Spleen (tissue), 7 donors: ENCODE results near the gene RFC4.
"Not testable (repeated sequence)": the region's sequence is repeated elsewhere in the genome, so short reads cannot be mapped to it uniquely, and the experiment has no call there.

Experiments
- POLR2A ChIP-seq, 3 donors: fragments of 450-650 bp; IDR thresholded peaks; one replicate each; pipeline ENCODE4 v1.5.1; 2017; ENCODE audit warnings: antibody characterized with exemption in 3 of 3, mild to moderate bottlenecking in 1 of 3
- POLR2AphosphoS5 ChIP-seq, 3 donors: sonication (generic); formaldehyde crosslinking; IDR thresholded peaks; one replicate each; pipeline ENCODE4 v1.5.1; 2017; ENCODE audit warnings: antibody characterized with exemption in 3 of 3
- TF ChIP-seq, protein P1 (sequence below), 11 experiments: fragments of 200-600 bp in 7 of 11; fragments of 450-650 bp in 4 of 11; sonication (generic) in 4 of 11; IDR thresholded peaks in 8 of 11; conservative IDR thresholded peaks in 3 of 11; 1 replicate in 7 of 11; 2 replicates in 4 of 11; pipeline versions ENCODE4 v1.4.0 to v1.8.0; 2016 to 2021; ENCODE audit warnings: antibody characterized with exemption in 11 of 11, inconsistent platforms in 4 of 11, mild to moderate bottlenecking in 1 of 11
- donor health status: DM: no; HTN: no; CAD: no; lungs with moderate emphysema.
- donor health status: DM: no; HTN: no; CAD: no.
- donor health status: DM: no; HTN: no; CAD: no.

DNA sequence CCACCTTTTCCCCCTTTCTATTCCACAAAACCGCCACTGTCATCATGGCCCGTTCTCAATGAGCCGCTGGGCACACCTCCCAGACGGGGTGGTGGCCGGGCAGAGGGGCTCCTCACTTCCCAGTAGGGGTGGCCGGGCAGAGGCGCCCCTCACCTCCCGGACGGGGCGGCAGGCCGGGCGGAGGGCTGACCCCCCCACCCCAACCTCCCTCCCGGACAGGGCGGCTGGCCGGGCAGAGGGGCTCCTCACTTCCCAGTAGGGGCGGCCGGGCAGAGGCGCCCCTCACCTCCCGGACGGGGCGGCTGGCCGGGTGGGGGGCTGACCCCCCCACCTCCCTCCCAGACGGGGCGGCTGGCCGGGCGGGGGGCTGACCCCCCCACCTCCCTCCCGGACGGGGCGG is 5.0 kb upstream of the RFC4 start:
- TF ChIP-seq, protein P1, sequence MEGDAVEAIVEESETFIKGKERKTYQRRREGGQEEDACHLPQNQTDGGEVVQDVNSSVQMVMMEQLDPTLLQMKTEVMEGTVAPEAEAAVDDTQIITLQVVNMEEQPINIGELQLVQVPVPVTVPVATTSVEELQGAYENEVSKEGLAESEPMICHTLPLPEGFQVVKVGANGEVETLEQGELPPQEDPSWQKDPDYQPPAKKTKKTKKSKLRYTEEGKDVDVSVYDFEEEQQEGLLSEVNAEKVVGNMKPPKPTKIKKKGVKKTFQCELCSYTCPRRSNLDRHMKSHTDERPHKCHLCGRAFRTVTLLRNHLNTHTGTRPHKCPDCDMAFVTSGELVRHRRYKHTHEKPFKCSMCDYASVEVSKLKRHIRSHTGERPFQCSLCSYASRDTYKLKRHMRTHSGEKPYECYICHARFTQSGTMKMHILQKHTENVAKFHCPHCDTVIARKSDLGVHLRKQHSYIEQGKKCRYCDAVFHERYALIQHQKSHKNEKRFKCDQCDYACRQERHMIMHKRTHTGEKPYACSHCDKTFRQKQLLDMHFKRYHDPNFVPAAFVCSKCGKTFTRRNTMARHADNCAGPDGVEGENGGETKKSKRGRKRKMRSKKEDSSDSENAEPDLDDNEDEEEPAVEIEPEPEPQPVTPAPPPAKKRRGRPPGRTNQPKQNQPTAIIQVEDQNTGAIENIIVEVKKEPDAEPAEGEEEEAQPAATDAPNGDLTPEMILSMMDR (IDR thresholded peaks at IDR 0.05 in 8 of 11, conservative IDR thresholded peaks at IDR 0.05 in 3 of 11), result not testable (repeated sequence)
- TF ChIP-seq POLR2A, POLR2AphosphoS5 (IDR thresholded peaks at IDR 0.05): not testable (repeated sequence)
